Esophagus squamous epithelium (tissue), 4 donors: ENCODE measurements around the gene PAX9.

Experiments
- CTCF ChIP-seq, 6 experiments: fragments of 450-650 bp in 4 of 6; fragments of 200-600 bp in 2 of 6; sonication (generic) in 2 of 6; IDR thresholded peaks; one replicate each; pipeline ENCODE4 v1.5.1; 2016 to 2019; ENCODE audit warnings: antibody characterized with exemption in 6 of 6, mild to moderate bottlenecking in 4 of 6, moderate library complexity in 4 of 6
- POLR2A ChIP-seq, 4 donors: fragments of 450-650 bp; IDR thresholded peaks; one replicate each; pipeline ENCODE4 v1.6.1; 2017; ENCODE audit warnings: antibody characterized with exemption in 4 of 4, mild to moderate bottlenecking in 4 of 4, moderate library complexity in 3 of 4

GRCh38 chr14:36721877-36722276 is 60.2 kb downstream of the PAX9 start:
- TF ChIP-seq CTCF (IDR thresholded peaks at IDR 0.05) = no peak
- no peak for TF ChIP-seq POLR2A (IDR thresholded peaks at IDR 0.05)
